Eye (tissue), 1 donor: Measurements from ENCODE around the gene CEP131.

Source experiments
- DNase-seq: peaks from one replicate; pipeline ENCODE4 v3.0.0-alpha.2; 2015

Gene CEP131

GRCh38 chr17:81143717-81144422, 78.9 kb downstream of the CEP131 start:
- no peak for DNase-seq

GRCh38 chr17:81143200-81143527, 79.6 kb downstream of the CEP131 start:
- DNase-seq, result no peak

GRCh38 chr17:81142301-81143199, 80.2 kb downstream of the CEP131 start:
- peak; percentile 91 for DNase-seq

- DNase-seq, result no peak
Observed at GRCh38 chr17:81140695-81141094, 82.1 kb downstream of the CEP131 start.

DNA sequence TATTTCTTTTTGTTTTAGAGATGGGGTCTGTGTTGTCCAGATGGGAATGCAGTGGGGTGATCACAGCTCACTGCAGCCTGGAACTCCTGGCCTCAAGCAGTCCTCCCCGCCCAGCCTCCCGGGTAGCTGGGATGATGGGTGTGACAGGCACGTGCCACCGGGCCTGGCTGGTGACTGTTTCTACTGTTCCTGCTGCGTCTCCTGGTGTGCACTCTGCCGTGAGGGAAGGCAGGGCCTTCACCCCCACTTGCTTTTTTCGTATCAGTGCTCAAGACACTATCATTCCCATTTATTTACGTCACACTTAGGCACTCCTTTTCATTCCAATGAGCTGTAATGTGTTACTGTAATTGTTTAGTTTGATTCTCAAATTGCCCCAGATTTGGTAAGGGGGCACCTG, 82.7 kb downstream of the CEP131 start:
- no peak for DNase-seq
